ENCODE data around the gene THOC5. TPM values are rescaled to one million over a fixed set of nuclear protein-coding genes. Genes with fewer than 3 reads are reported as not detected.
A peak's percentile ranks its signal among the peaks of the same experiment; 100 is the strongest.
"Not testable (repeated sequence)": the region's sequence is repeated elsewhere in the genome, so short reads cannot be mapped to it uniquely, and the experiment has no call there.

The THOC5 gene
- total RNA-seq, 1 donor from 2014 or later = 73.2 TPM

DNA sequence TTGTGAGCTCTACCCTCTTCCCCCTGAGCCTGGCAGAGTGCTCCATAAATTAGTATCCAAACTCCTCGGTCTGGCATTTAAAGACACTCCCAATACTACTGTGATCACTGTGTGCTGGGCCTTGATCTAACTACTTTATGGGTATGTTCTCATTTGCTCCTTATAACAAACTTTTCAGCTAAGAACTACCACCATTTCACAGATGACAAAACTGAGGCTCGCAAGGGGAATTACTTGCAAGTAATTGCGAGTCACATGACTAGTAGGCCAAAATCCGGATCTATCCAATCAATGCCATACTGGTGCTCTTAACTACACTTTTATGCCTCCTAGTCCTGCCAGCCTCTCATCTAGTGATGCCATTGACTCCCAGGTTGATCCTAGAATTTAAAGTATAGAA lies 3.6 kb downstream of the THOC5 start:
- DNase-seq (ENCODE audit: low read depth, low spot score) = no peak
- Mint-ChIP-seq H3K9me3 (no peaks in the 10 kb centered on the region), H3K27ac (ENCODE audit: unreplicated experiment) (no peak overlapping the region), H3K4me3 (peak overlapping the region; percentile 3), H3K4me1 (peaks cover 12% of the 10 kb centered on the region), H3K27me3 (ENCODE audit: low read depth) (no peaks in the 10 kb centered on the region), H3K36me3 (ENCODE audit: low read depth) (peaks cover 28% of the 10 kb centered on the region)
- no peak for TF ChIP-seq CTCF (conservative IDR thresholded peaks at IDR 0.05)

DNA sequence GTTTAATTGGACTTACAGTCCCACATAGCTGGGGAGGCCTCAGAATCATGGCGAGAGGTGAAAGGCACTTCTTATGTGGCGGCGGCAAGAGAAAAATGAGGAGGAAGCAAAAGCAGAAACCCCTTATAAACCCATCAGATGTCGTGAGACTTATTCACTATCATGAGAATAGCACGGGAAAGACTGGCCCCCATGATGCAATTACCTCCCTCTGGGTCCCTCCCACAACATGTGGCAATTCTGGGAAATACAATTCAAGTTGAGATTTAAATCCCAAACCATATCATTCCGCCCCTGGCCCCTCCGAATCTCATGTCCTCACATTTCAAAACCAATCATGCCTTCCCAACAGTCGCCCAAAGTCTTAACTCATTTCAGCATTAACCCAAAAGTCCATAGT lies 8.5 kb downstream of the THOC5 start:
- not testable (repeated sequence) for H3K4me1 Mint-ChIP-seq; H3K27me3 Mint-ChIP-seq (ENCODE audit: low read depth); H3K4me3 Mint-ChIP-seq; H3K27ac Mint-ChIP-seq (ENCODE audit: unreplicated experiment); H3K9me3 Mint-ChIP-seq; DNase-seq (ENCODE audit: low read depth, low spot score)
- H3K36me3 Mint-ChIP-seq (ENCODE audit: low read depth) = peaks cover 30% of the 10 kb centered on the region

GRCh38 chr22:29541845-29542244 lies 11.7 kb downstream of the THOC5 start:
- Mint-ChIP-seq H3K4me1 (no peaks in the 10 kb centered on the region), H3K4me3 (no peak overlapping the region), H3K36me3 (ENCODE audit: low read depth) (peaks cover 14% of the 10 kb centered on the region), H3K9me3 (no peaks in the 10 kb centered on the region), H3K27me3 (ENCODE audit: low read depth) (no peaks in the 10 kb centered on the region), H3K27ac (ENCODE audit: unreplicated experiment) (no peak overlapping the region)
- DNase-seq (ENCODE audit: low read depth, low spot score) = no peak
- no peak for TF ChIP-seq CTCF (conservative IDR thresholded peaks at IDR 0.05)

- no peak for TF ChIP-seq CTCF (conservative IDR thresholded peaks at IDR 0.05)
- Mint-ChIP-seq H3K9me3 (no peaks in the 10 kb centered on the region), H3K27me3 (ENCODE audit: low read depth) (no peaks in the 10 kb centered on the region), H3K36me3 (ENCODE audit: low read depth) (peaks cover 20% of the 10 kb centered on the region), H3K4me3 (no peak overlapping the region), H3K4me1 (no peaks in the 10 kb centered on the region), H3K27ac (ENCODE audit: unreplicated experiment) (no peak overlapping the region)
- DNase-seq (ENCODE audit: low read depth, low spot score) = no peak
Measured at GRCh38 chr22:29539105-29539504, 14.5 kb downstream of the THOC5 start.

GRCh38 chr22:29536411-29536810 lies 17.1 kb downstream of the THOC5 start:
- TF ChIP-seq CTCF (conservative IDR thresholded peaks at IDR 0.05) = no peak
- Mint-ChIP-seq H3K36me3 (ENCODE audit: low read depth) (peaks cover 27% of the 10 kb centered on the region), H3K4me1 (no peaks in the 10 kb centered on the region), H3K27me3 (ENCODE audit: low read depth) (no peaks in the 10 kb centered on the region), H3K9me3 (no peaks in the 10 kb centered on the region), H3K4me3 (no peak overlapping the region), H3K27ac (ENCODE audit: unreplicated experiment) (no peak overlapping the region)
- DNase-seq (ENCODE audit: low read depth, low spot score) = no peak

DNA sequence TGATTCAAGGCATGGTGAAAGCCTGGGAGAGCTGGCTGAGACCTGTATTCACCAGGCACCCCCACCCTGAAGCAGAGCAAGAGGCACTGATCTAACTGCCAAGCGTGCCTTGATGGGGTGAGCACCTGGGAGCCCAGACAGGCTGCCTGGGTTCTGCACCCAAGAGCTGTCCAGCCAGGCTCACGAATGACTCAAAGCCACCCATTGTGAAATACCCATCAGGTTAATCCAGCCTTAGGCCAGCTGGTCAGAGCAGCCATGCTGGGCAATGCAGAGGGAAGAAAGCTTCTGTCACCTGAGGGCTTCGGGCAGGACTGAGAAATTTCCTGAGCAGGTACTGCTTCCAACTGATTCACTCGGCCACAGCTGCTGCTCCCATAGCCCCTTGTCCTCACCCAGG lies 22.1 kb downstream of the THOC5 start:
- TF ChIP-seq CTCF (conservative IDR thresholded peaks at IDR 0.05) = no peak
- Mint-ChIP-seq H3K27me3 (ENCODE audit: low read depth) (no peaks in the 10 kb centered on the region), H3K36me3 (ENCODE audit: low read depth) (peaks cover 23% of the 10 kb centered on the region), H3K27ac (ENCODE audit: unreplicated experiment) (no peak overlapping the region), H3K9me3 (no peaks in the 10 kb centered on the region), H3K4me3 (no peak overlapping the region), H3K4me1 (no peaks in the 10 kb centered on the region)
- DNase-seq (ENCODE audit: low read depth, low spot score) = no peak
